BLaER1 treated with 17β-estradiol and CSF1 and Interleukin-3, amounts not matched to agents 10 nM and 100 nM (cell line): Measurements from ENCODE around the gene ADAMTSL3.

Experiments used
- H3K27ac ChIP-seq, 11 experiments: shearing (Covaris generic); formaldehyde crosslinking; 2 replicates each; pipeline ENCODE4 v1.8.1; 2022
- H3K27me3 ChIP-seq, 11 experiments: shearing (Covaris generic); formaldehyde crosslinking; 2 replicates each; pipeline ENCODE4 v1.8.1; 2022
- H3K36me3 ChIP-seq, 11 experiments: shearing (Covaris generic); formaldehyde crosslinking; 2 replicates each; pipeline ENCODE4 v1.8.1; 2022
- H3K4me1 ChIP-seq, 10 experiments: shearing (Covaris generic); formaldehyde crosslinking; 2 replicates each; pipeline ENCODE4 v1.8.1; 2022
- H3K4me2 ChIP-seq, 11 experiments: shearing (Covaris generic); formaldehyde crosslinking; 2 replicates each; pipeline ENCODE4 v1.8.1; 2022
- H3K4me3 ChIP-seq, 10 experiments: shearing (Covaris generic); formaldehyde crosslinking; 2 replicates each; pipeline ENCODE4 v1.8.1; 2022
- H3K9ac ChIP-seq, 11 experiments: shearing (Covaris generic); formaldehyde crosslinking; 2 replicates each; pipeline ENCODE4 v1.8.1; 2022
- H3K9me3 ChIP-seq, 11 experiments: shearing (Covaris generic); formaldehyde crosslinking; replicated peaks in 1 of 11; 2 replicates each; pipeline ENCODE4 v1.8.1; 2022
- H4K20me1 ChIP-seq, 11 experiments: shearing (Covaris generic); formaldehyde crosslinking; 2 replicates each; pipeline ENCODE4 v1.8.1; 2022
- Cebpa-rat ChIP-seq, 11 experiments: shearing (Covaris generic); IDR thresholded peaks; 2 replicates each; pipeline ENCODE4 v1.8.1; 2022

Gene ADAMTSL3

DNA sequence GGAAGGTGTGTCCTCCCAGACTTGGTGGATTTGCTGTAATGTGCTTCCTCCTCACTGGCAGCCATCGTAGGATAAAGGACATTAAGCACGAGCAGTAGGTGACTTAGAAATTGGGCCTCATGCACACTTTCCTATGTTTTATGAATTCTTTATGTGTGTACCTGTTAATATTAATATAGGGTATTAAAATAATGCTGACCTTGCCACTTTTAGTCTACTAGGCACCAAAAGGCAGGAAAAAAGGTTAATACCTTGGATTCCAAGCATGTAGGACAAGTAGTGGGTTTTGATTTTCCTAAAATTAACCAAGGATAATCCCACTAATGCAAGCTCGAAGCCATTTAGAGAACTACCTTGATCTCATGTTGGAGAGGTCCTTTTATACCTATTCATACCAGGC is 55.9 kb downstream of the ADAMTSL3 start:
- Histone ChIP-seq H4K20me1 (no peaks in the 10 kb centered on the region), H3K4me2 (no peak overlapping the region), H3K27ac (no peak overlapping the region), H3K9ac (no peak overlapping the region), H3K36me3 (no peaks in the 10 kb centered on the region), H3K27me3 (no peaks in the 10 kb centered on the region), H3K9me3 (no peaks in the 10 kb centered on the region), H3K4me1 (no peaks in the 10 kb centered on the region), H3K4me3 (no peak overlapping the region)
- no peak for TF ChIP-seq Cebpa-rat (IDR thresholded peaks at IDR 0.05)

GRCh38 chr15:83710452-83710851 is 56.5 kb downstream of the ADAMTSL3 start:
- no peaks in the 10 kb centered on the region for H3K4me1 ChIP-seq
- H4K20me1 ChIP-seq, result no peaks in the 10 kb centered on the region
- H3K27ac ChIP-seq, result no peak overlapping the region
- H3K9ac ChIP-seq, result no peak overlapping the region
- H3K36me3 ChIP-seq, result no peaks in the 10 kb centered on the region
- no peak for TF ChIP-seq Cebpa-rat (IDR thresholded peaks at IDR 0.05)
- H3K9me3 ChIP-seq, result no peaks in the 10 kb centered on the region
- H3K4me2 ChIP-seq, result no peak overlapping the region
- no peaks in the 10 kb centered on the region for H3K27me3 ChIP-seq
- no peak overlapping the region for H3K4me3 ChIP-seq

DNA sequence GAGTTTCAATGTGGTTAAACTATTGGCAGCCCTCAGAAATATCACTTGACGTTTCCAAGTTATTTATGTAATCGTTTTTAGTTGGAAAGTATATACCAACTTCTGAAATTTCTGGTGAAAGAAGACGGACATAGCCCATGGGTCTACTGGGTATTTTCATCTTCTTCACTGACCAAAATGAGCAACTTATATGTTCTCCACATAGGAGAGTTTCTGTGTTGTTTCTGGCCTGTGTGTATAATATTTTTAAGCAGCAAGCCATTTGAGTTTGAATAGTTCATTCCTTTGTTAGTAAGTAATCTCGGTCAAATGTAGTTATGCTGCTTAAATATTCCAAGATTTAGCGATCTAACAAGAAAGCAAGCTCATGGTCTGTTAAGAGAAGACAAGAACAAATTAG is 57.3 kb downstream of the ADAMTSL3 start:
- H3K27me3 ChIP-seq, result no peaks in the 10 kb centered on the region
- H3K9me3 ChIP-seq, result no peaks in the 10 kb centered on the region
- H3K9ac ChIP-seq, result no peak overlapping the region
- no peaks in the 10 kb centered on the region for H3K4me1 ChIP-seq
- H3K27ac ChIP-seq, result no peak overlapping the region
- no peak overlapping the region for H3K4me3 ChIP-seq
- H3K36me3 ChIP-seq, result no peaks in the 10 kb centered on the region
- no peak for TF ChIP-seq Cebpa-rat (IDR thresholded peaks at IDR 0.05)
- H3K4me2 ChIP-seq, result no peak overlapping the region
- H4K20me1 ChIP-seq, result no peaks in the 10 kb centered on the region

DNA sequence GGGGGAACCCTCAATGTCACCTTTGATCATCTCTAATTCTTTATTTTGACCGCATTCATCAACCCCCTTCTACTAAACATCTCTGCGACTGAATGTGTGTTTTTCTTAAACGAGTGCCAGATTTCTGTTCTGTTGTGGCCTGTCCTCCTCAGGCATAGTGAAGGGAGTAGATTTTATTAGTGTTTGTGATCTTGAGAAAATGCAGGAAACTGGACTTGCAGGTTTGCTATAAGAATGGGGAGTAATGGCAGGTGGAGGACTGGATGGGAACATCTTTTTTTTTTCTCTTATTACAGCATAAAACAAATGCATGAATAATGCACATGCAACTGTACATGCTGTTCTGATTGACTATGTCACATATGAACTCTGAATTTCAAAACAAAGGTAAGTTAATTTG is 59.3 kb downstream of the ADAMTSL3 start:
- TF ChIP-seq Cebpa-rat (IDR thresholded peaks at IDR 0.05), result no peak
- H3K9ac ChIP-seq, result no peak overlapping the region
- H3K27ac ChIP-seq, result no peak overlapping the region
- H3K4me2 ChIP-seq, result no peak overlapping the region
- no peaks in the 10 kb centered on the region for H3K9me3 ChIP-seq
- H3K4me1 ChIP-seq, result no peaks in the 10 kb centered on the region
- H3K27me3 ChIP-seq, result no peaks in the 10 kb centered on the region
- no peaks in the 10 kb centered on the region for H3K36me3 ChIP-seq
- H4K20me1 ChIP-seq, result no peaks in the 10 kb centered on the region
- no peak overlapping the region for H3K4me3 ChIP-seq

DNA sequence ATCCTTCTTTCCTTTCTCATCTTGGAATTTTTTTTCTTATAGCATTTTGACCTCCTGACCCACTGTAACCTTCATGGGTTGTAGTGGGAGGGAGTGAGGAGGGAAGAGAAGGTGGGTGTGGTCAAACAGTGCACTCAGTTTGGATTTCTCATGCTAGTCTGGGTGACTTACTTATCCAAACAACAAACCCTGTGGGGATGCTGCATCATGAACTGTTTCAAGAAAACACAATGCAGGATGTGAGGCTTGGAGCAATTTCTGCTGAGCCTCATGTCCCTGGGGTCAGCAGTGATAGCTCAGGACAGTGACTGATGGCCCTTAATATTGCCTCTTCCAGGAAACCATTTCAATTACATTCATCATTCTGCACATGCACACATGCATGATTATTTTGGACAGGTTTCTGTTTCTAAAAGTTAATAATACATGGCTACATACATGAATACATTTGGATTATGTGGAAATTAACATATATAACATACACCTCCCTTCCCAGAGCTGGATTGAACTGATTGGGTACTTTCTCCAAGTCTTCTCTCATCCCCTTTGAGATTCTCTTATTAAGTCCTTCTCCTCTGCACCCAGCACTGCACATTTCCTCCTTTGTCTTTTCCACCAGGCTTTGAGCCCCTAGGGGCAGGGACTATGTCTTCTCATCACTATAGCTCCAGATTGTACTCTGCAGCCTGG is 61.2 kb downstream of the ADAMTSL3 start:
- H3K27ac ChIP-seq, result no peak overlapping the region
- H3K36me3 ChIP-seq, result no peaks in the 10 kb centered on the region
- H3K4me2 ChIP-seq, result no peak overlapping the region
- H3K9me3 ChIP-seq, result no peaks in the 10 kb centered on the region
- no peaks in the 10 kb centered on the region for H3K4me1 ChIP-seq
- TF ChIP-seq Cebpa-rat (IDR thresholded peaks at IDR 0.05), result no peak
- H3K27me3 ChIP-seq, result no peaks in the 10 kb centered on the region
- no peak overlapping the region for H3K9ac ChIP-seq
- H4K20me1 ChIP-seq, result no peaks in the 10 kb centered on the region
- no peak overlapping the region for H3K4me3 ChIP-seq

DNA sequence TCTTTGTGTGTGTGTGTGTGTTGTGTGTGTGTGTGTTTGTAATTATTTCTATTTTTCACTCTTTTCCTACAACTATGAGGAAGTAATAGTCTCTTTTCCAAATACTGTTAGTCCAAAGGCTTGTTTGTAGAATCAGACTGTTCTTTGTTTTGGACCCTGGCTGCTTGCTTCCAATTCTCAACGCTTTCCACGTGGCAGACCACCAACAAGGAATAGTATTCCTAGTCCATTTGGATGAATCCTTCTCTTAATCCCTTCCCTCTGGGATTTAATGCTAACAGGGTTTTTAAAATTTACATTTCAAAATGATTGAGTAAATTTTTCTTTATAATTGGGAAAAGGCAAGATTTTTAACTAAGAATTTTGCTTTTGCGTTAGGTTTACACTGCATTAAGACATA is 62.7 kb downstream of the ADAMTSL3 start:
- Histone ChIP-seq H3K27me3 (no peaks in the 10 kb centered on the region), H3K4me3 (no peak overlapping the region), H3K27ac (no peak overlapping the region), H3K4me2 (no peak overlapping the region), H3K36me3 (no peaks in the 10 kb centered on the region), H4K20me1 (no peaks in the 10 kb centered on the region), H3K9ac (no peak overlapping the region), H3K9me3 (no peaks in the 10 kb centered on the region), H3K4me1 (no peaks in the 10 kb centered on the region)
- no peak for TF ChIP-seq Cebpa-rat (IDR thresholded peaks at IDR 0.05)

DNA sequence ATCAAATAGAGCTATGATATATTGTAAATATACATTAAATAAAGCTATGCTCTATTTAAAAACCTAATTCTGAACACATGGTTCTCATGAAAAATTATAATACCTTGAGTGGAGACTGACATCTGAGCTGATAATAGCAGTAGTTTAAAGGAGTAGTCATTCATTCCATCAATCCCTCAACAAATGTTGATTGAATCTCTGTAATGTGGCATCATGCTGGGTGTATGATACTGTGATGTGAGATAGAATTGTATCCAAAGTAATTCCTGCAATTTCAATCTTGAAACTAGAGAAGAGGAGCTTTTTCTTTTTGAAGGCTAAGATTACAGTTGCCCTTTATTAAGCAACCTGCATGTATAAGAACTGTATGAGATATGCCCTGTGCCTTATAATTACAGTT is 63.1 kb downstream of the ADAMTSL3 start:
- TF ChIP-seq Cebpa-rat (IDR thresholded peaks at IDR 0.05), result no peak
- Histone ChIP-seq H3K27me3 (no peaks in the 10 kb centered on the region), H3K27ac (no peak overlapping the region), H3K4me1 (no peaks in the 10 kb centered on the region), H3K36me3 (no peaks in the 10 kb centered on the region), H3K9me3 (no peaks in the 10 kb centered on the region), H3K9ac (no peak overlapping the region), H3K4me3 (no peak overlapping the region), H3K4me2 (no peak overlapping the region), H4K20me1 (no peaks in the 10 kb centered on the region)

DNA sequence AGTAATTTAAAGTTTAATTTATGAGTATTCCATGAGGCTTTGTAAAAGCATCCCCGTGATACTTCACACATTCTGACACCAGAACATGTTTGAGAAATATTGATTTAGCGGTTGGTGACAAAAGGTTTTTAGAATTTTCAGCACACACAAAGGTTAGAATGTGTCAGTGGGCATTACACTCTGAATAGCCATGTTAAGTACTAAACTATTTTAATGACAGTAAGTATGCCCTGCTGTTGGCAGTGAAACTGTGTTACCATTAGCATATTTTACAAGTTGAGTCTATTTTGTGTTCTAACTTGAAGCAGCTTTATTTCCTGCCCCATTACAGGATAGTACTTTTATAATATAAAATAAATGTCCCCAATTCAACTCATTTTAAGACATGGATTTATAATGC is 66.5 kb downstream of the ADAMTSL3 start:
- H3K4me2 ChIP-seq, result no peak overlapping the region
- no peak overlapping the region for H3K9ac ChIP-seq
- H3K27ac ChIP-seq, result no peak overlapping the region
- H3K4me1 ChIP-seq, result no peaks in the 10 kb centered on the region
- H3K4me3 ChIP-seq, result no peak overlapping the region
- no peak for TF ChIP-seq Cebpa-rat (IDR thresholded peaks at IDR 0.05)
- no peaks in the 10 kb centered on the region for H3K36me3 ChIP-seq
- no peaks in the 10 kb centered on the region for H4K20me1 ChIP-seq
- no peaks in the 10 kb centered on the region for H3K9me3 ChIP-seq
- no peaks in the 10 kb centered on the region for H3K27me3 ChIP-seq

- Histone ChIP-seq H3K27ac (no peak overlapping the region), H3K27me3 (no peaks in the 10 kb centered on the region), H3K4me2 (no peak overlapping the region), H3K4me3 (no peak overlapping the region), H3K9ac (no peak overlapping the region), H3K36me3 (no peaks in the 10 kb centered on the region), H3K4me1 (no peaks in the 10 kb centered on the region), H3K9me3 (peaks cover 0 to under 1% (median 0%) of the 10 kb centered on the region in 11 experiments; a peak in 1 of 22 replicates), H4K20me1 (no peaks in the 10 kb centered on the region)
- no peak for TF ChIP-seq Cebpa-rat (IDR thresholded peaks at IDR 0.05)
Measured at GRCh38 chr15:83721031-83721430, 67.1 kb downstream of the ADAMTSL3 start.

DNA sequence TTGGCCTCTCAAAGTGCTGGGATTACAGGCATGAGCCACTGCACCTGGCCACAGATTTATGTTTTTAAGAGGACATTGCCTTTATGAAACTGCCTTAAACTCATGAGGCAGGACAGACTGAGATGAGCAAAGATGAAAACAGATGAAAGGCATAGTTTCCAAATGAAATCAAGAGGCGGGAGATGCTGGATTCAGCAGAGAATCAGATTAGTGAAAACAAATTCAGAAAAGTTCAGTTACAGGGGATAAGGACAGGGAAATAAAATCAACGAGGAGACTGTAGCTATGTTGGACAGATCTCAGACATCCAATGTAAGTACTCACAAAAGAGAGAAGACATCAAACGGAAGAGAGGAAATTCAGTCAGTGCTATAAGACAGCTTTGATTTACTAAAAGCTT is 68.1 kb downstream of the ADAMTSL3 start:
- H3K4me3 ChIP-seq, result no peak overlapping the region
- no peaks in the 10 kb centered on the region for H3K36me3 ChIP-seq
- H3K4me1 ChIP-seq, result no peaks in the 10 kb centered on the region
- TF ChIP-seq Cebpa-rat (IDR thresholded peaks at IDR 0.05), result no peak
- H4K20me1 ChIP-seq, result no peaks in the 10 kb centered on the region
- H3K9ac ChIP-seq, result no peak overlapping the region
- peaks cover 0 to 7% (median 0%) of the 10 kb centered on the region in 11 experiments; a peak in 5 of 22 replicates for H3K9me3 ChIP-seq
- H3K27me3 ChIP-seq, result no peaks in the 10 kb centered on the region
- H3K4me2 ChIP-seq, result no peak overlapping the region
- H3K27ac ChIP-seq, result no peak overlapping the region
